VCaP (cell line): Measurements from ENCODE around the gene CASQ2.

Experiments
- H3K27ac ChIP-seq: fragments of 450-650 bp; 2 replicates; pipeline ENCODE4 v1.5.1; 2017
- CTCF ChIP-seq: fragments of 450-650 bp; conservative IDR thresholded peaks from 2 replicates; pipeline ENCODE4 v1.5.1; 2017; ENCODE audit warnings: mild to moderate bottlenecking, moderate library complexity

CASQ2 gene

GRCh38 chr1:115764541-115764940 is 4.0 kb downstream of the CASQ2 start:
- peak; percentile 81 for TF ChIP-seq CTCF
- no peak overlapping the region for H3K27ac ChIP-seq

DNA sequence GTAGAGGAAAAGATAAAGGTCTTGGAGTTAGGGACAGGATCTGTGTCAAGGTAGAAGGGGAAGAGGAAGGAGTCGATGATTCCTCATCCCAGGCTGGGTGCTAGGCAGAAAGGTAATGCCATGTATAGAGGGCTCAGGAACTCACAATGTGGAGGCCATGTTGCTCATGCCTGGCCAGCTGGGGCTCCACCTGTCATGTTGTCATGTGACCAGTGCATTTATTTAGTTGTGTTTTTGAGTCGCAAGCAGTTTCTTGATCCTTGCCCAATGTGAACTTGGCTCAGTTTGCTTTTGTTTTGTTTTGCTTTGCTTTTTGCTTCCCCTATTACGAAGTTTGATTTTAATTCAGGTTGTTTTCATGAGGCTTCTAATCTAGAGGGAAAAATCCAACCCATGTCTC is 5.7 kb downstream of the CASQ2 start:
- no peak overlapping the region for H3K27ac ChIP-seq
- no peak for TF ChIP-seq CTCF

GRCh38 chr1:115761601-115762302 is 6.8 kb downstream of the CASQ2 start:
- TF ChIP-seq CTCF: no peak
- H3K27ac ChIP-seq: no peak overlapping the region

GRCh38 chr1:115757856-115758255 is 10.7 kb downstream of the CASQ2 start:
- no peak overlapping the region for H3K27ac ChIP-seq
- TF ChIP-seq CTCF: no peak

DNA sequence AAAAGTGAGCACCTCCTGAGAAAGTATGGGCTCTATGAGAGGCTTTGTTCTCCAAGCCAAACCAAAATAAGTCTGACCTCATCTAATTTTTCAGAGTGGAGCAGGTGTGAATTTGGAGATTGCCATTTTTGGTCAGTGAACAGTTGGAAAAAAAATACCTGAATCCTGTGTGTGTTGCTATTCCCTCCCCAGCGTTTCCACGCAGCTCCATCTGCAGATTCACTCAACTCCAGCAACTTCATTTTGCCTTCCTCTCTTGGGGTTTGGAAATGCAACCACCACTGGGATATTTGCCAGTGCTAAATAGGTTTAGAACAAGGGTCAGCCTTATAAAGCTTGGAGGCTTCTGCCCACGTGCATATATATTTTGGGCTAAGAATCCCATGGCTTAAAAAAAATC is 11.2 kb downstream of the CASQ2 start:
- no peak overlapping the region for H3K27ac ChIP-seq
- no peak for TF ChIP-seq CTCF

DNA sequence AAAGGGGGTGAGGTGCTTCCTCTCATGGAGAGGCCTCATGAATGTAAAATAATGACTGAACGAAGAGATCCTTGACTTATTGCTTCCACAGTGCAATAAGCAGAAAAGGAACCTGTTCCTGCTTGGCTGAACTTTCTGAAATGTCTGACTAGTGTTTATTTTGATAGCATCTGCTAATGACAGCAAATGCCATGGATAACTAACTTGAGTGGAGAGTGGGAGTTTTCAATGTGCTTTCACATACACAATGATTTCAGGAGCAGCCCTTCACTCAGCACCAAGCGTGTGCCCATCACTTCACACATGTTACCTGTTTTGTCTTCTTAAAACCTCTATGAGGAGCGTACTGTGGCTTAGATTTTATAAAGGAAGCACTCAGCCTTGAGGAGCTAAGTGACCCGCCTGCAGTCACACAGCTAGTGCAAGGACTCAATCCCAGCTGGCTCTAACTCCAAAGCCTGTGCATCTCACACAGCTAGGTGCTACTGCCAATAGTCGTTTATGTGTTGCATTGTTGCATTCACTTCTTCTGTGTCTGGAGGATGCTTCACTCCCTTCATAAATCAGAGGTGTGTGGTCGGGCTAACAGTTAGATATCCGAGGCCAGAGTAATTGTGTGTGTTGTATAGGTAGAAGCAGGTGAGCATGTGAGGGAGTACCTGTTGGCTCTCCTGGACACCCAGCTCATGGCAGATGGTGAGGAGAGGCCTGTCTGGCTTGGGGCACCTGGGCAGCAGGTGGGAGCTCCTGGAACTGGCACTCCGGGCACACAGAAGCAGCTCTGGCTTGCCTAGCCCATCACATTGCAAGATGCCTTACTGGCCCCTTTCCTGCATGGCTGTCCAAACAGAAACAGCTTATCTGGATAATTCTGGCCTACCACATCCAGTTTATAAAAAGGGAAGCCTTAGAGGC is 12.8 kb downstream of the CASQ2 start:
- H3K27ac ChIP-seq: no peak overlapping the region
- no peak for TF ChIP-seq CTCF

DNA sequence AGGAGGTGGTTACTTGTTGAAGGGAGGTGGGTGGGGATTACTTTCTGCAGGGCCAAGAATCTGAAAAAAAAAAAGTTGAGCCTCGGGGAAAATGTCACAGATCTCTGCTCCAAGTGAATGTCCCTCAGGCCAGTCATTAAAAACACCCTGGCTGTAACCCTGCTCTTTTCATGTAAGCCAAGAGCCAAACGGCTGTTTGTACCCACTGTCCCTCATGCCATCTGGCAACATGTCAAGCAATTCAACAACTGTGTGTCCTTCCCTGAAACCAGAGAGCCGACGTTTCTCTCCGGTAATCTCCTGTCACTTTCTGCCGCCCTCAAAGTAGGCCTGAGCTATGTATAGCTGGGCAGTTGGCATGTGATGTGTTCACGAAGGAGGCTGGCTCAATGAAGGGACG is 14.7 kb downstream of the CASQ2 start:
- no peak for TF ChIP-seq CTCF
- H3K27ac ChIP-seq: no peak overlapping the region
